DND-41 (cell line): ENCODE results near the gene ESYT2.

Experiments used
- EZH2 ChIP-seq: IDR thresholded peaks from 3 replicates; pipeline ENCODE4 v1.6.1; 2012; ENCODE audit warnings: borderline replicate concordance, low read depth, mild to moderate bottlenecking, moderate library complexity, low read length, inconsistent platforms; ENCODE audit not compliant: severe bottlenecking
- TF ChIP-seq, protein P1 (sequence below): IDR thresholded peaks from 2 replicates; pipeline ENCODE4 v1.5.1; 2012; ENCODE audit warnings: borderline replicate concordance, low read length, moderate library complexity, mild to moderate bottlenecking; ENCODE audit not compliant: poor library complexity, severe bottlenecking; ENCODE audit errors: extremely low read depth

DNA sequence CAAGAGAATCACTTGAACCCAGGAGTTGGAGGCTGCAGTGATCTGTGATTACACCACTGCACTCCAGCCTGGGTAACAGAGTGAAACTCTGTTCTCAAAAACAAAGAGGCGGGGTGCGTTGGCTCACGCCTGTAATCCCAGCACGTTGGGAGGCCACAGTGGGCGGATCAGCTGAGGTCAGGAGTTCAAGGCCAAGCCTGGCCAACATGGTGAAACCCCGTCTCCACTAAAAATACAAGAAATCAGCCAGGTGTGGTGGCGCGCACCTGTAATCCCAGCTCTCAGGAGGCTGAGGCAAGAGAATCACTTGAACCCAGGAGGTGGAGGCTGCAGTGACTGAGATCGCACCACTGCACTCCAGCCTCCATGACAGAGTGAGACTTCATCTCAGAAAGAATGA is 82.4 kb downstream of the ESYT2 start:
- TF ChIP-seq, protein P1, sequence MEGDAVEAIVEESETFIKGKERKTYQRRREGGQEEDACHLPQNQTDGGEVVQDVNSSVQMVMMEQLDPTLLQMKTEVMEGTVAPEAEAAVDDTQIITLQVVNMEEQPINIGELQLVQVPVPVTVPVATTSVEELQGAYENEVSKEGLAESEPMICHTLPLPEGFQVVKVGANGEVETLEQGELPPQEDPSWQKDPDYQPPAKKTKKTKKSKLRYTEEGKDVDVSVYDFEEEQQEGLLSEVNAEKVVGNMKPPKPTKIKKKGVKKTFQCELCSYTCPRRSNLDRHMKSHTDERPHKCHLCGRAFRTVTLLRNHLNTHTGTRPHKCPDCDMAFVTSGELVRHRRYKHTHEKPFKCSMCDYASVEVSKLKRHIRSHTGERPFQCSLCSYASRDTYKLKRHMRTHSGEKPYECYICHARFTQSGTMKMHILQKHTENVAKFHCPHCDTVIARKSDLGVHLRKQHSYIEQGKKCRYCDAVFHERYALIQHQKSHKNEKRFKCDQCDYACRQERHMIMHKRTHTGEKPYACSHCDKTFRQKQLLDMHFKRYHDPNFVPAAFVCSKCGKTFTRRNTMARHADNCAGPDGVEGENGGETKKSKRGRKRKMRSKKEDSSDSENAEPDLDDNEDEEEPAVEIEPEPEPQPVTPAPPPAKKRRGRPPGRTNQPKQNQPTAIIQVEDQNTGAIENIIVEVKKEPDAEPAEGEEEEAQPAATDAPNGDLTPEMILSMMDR: no peak
- no peak for TF ChIP-seq EZH2
